ENCODE results near the gene GDPD3. TPM values are rescaled to one million over a fixed set of nuclear protein-coding genes. Genes with fewer than 3 reads are reported as not detected.

Gene GDPD3
- total RNA-seq, 2 donors from 2014 or later = 2.7 to 6.5 TPM

- H3K4me1 Mint-ChIP-seq = peaks cover 6% of the 10 kb centered on the region
- Histone ChIP-seq H3K4me1 (ENCODE audit: control insufficient read depth, insufficient read depth, low read length) (no peaks in the 10 kb centered on the region), H3K4me3 (ENCODE audit: low read length) (no peak overlapping the region), H3K36me3 (ENCODE audit: control insufficient read depth, insufficient read depth, low read length) (no peaks in the 10 kb centered on the region), H3K27ac (ENCODE audit: low read depth, low read length) (no peak overlapping the region), H3K9ac (ENCODE audit: extremely low read depth, low read length, poor library complexity, severe bottlenecking) (no peak overlapping the region), H3K27me3 (ENCODE audit: control insufficient read depth, insufficient read depth, low read length, poor library complexity, severe bottlenecking) (no peaks in the 10 kb centered on the region), H3K9me3 (ENCODE audit: control insufficient read depth, low read length) (peaks cover 5% of the 10 kb centered on the region)
- H3K4me3 Mint-ChIP-seq = no peak overlapping the region
- no peak for TF ChIP-seq CTCF (conservative IDR thresholded peaks at IDR 0.05)
- no peak overlapping the region for H3K27ac Mint-ChIP-seq
- peaks cover 6% of the 10 kb centered on the region for H3K9me3 Mint-ChIP-seq
- H3K36me3 Mint-ChIP-seq (ENCODE audit: low read depth) = no peaks in the 10 kb centered on the region
- no peaks in the 10 kb centered on the region for H3K27me3 Mint-ChIP-seq (ENCODE audit: insufficient read depth)
- no peak for DNase-seq
These were observed 30.7 kb upstream of the GDPD3 start for GRCh38 chr16:30144017-30144416.

GRCh38 chr16:30143347-30143702 lies 30.0 kb upstream of the GDPD3 start:
- Histone ChIP-seq H3K36me3 (ENCODE audit: control insufficient read depth, insufficient read depth, low read length) (no peaks in the 10 kb centered on the region), H3K9ac (ENCODE audit: extremely low read depth, low read length, poor library complexity, severe bottlenecking) (no peak overlapping the region), H3K9me3 (ENCODE audit: control insufficient read depth, low read length) (no peaks in the 10 kb centered on the region), H3K27me3 (ENCODE audit: control insufficient read depth, insufficient read depth, low read length, poor library complexity, severe bottlenecking) (no peaks in the 10 kb centered on the region), H3K27ac (ENCODE audit: low read depth, low read length) (no peak overlapping the region), H3K4me1 (ENCODE audit: control insufficient read depth, insufficient read depth, low read length) (no peaks in the 10 kb centered on the region), H3K4me3 (ENCODE audit: low read length) (no peak overlapping the region)
- Mint-ChIP-seq H3K9me3 (no peaks in the 10 kb centered on the region), H3K27me3 (ENCODE audit: insufficient read depth) (no peaks in the 10 kb centered on the region), H3K27ac (no peak overlapping the region), H3K36me3 (ENCODE audit: low read depth) (no peaks in the 10 kb centered on the region), H3K4me3 (no peak overlapping the region), H3K4me1 (peaks cover 6% of the 10 kb centered on the region)
- DNase-seq = no peak
- WGBS, 2 experiments (ENCODE audit: insufficient coverage in 1 of 2, insufficient read length in 1 of 2) = 82 to 90% methylated on average over 1 to 2 of the region's 2 CpGs
- TF ChIP-seq CTCF (conservative IDR thresholded peaks at IDR 0.05) = no peak

GRCh38 chr16:30142672-30143346 lies 29.5 kb upstream of the GDPD3 start:
- Histone ChIP-seq H3K9ac (ENCODE audit: extremely low read depth, low read length, poor library complexity, severe bottlenecking) (no peak overlapping the region), H3K27ac (ENCODE audit: low read depth, low read length) (no peak overlapping the region), H3K4me3 (ENCODE audit: low read length) (no peak overlapping the region), H3K9me3 (ENCODE audit: control insufficient read depth, low read length) (no peaks in the 10 kb centered on the region), H3K36me3 (ENCODE audit: control insufficient read depth, insufficient read depth, low read length) (no peaks in the 10 kb centered on the region), H3K27me3 (ENCODE audit: control insufficient read depth, insufficient read depth, low read length, poor library complexity, severe bottlenecking) (no peaks in the 10 kb centered on the region), H3K4me1 (ENCODE audit: control insufficient read depth, insufficient read depth, low read length) (no peaks in the 10 kb centered on the region)
- DNase-seq = peak; percentile 54
- Mint-ChIP-seq H3K36me3 (ENCODE audit: low read depth) (no peaks in the 10 kb centered on the region), H3K27me3 (ENCODE audit: insufficient read depth) (no peaks in the 10 kb centered on the region), H3K27ac (no peak overlapping the region), H3K4me3 (no peak overlapping the region), H3K4me1 (peaks cover 6% of the 10 kb centered on the region), H3K9me3 (no peaks in the 10 kb centered on the region)
- TF ChIP-seq CTCF (conservative IDR thresholded peaks at IDR 0.05) = peak; percentile 57
- WGBS, 2 experiments (ENCODE audit: insufficient coverage in 1 of 2, insufficient read length in 1 of 2) = 80 to 91% methylated on average over 12 to 13 of the region's 13 CpGs

Measured in endodermal cell (in vitro differentiated cells).